ENCODE measurements around the gene PEAK3.

PEAK3 gene

DNA sequence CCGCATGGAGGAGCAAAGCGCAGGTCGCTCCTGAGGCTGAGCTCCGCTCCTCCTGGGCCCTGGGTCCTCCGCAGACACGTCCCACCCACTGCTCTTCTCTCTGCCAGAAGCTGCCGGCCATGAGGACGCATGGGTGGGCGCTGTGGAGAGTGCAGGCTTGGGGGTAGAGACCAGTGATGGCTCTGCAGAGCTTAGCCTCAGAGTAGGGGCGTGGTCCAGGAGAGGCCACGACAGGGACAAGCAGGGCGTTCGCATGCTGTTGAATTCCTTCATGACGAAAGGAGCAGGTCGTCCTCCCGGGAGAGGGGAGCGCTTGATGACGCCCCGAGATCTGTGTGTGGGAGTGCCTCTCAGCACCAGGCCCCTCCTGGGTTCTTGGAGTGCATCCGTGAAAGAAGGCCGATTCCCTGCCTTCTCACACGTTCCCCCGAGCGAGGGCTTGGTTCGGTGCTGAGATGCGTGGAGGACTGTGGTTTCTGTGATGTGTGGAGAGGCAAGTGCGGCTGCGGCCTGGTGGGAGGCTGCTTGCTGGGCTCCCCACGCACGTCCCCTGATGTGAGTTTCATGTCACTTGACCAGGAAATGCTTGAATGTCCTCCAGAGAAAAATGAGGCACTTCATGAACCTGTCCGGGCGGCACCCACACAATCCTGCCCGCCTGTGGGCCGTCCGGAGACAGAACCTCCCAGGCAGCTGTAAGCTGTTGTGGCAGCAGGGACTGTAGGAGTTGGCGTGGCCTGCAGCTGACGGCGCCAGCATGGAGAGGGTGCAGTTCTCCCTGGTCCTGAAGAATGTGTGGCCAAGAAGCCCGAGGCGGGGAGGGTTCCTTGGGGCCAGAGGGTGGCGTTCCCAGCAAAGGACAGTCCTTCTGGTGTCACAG lies 40.9 kb downstream of the PEAK3 start:
- H3K36me3 ChIP-seq (replicated peaks), result peaks cover 35% of the 10 kb centered on the region
- no peak for DNase-seq
- no peak overlapping the region for H3K27ac ChIP-seq
- H3K4me3 ChIP-seq (ENCODE audit: low read depth, low read length), result peak overlapping the region; percentile 5
- no peaks in the 10 kb centered on the region for H3K27me3 ChIP-seq (replicated peaks)
- in situ Hi-C loops (cut with HindIII; ENCODE audit: low pct_ligation_motif_present, low sequenced_read_pairs), result no loop called here
- TF ChIP-seq, protein P1, sequence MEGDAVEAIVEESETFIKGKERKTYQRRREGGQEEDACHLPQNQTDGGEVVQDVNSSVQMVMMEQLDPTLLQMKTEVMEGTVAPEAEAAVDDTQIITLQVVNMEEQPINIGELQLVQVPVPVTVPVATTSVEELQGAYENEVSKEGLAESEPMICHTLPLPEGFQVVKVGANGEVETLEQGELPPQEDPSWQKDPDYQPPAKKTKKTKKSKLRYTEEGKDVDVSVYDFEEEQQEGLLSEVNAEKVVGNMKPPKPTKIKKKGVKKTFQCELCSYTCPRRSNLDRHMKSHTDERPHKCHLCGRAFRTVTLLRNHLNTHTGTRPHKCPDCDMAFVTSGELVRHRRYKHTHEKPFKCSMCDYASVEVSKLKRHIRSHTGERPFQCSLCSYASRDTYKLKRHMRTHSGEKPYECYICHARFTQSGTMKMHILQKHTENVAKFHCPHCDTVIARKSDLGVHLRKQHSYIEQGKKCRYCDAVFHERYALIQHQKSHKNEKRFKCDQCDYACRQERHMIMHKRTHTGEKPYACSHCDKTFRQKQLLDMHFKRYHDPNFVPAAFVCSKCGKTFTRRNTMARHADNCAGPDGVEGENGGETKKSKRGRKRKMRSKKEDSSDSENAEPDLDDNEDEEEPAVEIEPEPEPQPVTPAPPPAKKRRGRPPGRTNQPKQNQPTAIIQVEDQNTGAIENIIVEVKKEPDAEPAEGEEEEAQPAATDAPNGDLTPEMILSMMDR (IDR thresholded peaks at IDR 0.05; ENCODE audit: low read depth, low read length, missing control alignments), result no peak

DNA sequence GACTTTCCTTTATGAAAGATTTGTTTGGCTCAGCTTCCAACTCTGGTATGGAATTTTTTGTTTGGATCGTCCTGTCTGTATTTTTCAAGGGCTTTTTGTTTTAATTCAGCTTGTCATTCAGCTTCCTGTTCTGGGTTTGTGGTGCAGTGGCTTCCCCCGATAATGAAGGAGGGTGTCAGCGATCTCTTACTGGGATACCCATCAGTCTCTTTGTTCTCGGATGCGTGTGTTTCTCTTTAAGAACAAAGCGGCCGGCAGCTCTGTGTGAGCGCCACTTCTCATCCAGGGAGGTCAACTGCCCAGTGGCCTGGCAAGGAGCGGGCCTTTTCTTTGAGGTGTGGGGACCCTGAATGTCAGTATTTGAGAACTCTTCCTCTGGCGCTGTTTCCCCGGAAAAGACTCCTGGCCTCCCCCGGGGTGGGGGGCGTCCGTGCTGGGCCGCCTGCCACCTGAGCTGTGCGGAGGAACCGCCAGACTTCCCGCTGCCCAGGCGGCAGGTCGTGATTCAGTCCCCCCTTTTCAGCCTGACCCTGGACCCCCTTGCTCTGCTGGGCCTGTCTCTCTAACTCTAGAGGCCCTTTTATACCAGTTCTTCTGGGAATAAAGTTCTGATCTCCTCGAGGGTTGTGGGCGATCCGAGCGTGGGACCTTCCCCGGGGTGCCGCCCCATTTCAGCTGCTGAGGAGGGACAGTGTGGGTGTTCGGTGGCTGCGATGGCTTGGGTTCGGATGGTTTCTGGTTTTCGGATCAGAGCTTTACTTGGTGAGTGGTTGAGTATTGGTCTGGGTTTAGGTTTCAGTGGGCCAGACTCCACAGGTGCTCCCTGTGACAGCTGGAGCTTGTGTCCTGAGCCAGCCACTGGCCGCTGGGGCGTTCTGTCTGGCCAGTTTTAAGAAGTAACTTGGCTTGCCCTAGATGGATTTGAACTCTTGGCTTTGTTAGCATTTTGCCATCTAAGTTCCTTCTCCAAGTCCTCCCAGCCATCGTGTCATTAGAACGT lies 41.9 kb downstream of the PEAK3 start:
- peak overlapping the region; percentile 54 for H3K4me3 ChIP-seq (ENCODE audit: low read depth, low read length)
- H3K27me3 ChIP-seq (replicated peaks), result no peaks in the 10 kb centered on the region
- TF ChIP-seq, protein P1 (IDR thresholded peaks at IDR 0.05; ENCODE audit: low read depth, low read length, missing control alignments), result no peak
- H3K27ac ChIP-seq, result peak overlapping the region; percentile 30
- peak; percentile 40 for DNase-seq
- peaks cover 25% of the 10 kb centered on the region for H3K36me3 ChIP-seq (replicated peaks)
- in situ Hi-C loops (cut with HindIII; ENCODE audit: low pct_ligation_motif_present, low sequenced_read_pairs), result loop anchor here (5.0 kb wide), 1 partner anchor 87 kb away; the partner anchor contains the start of genes LSM7 and SPPL2B

DNA sequence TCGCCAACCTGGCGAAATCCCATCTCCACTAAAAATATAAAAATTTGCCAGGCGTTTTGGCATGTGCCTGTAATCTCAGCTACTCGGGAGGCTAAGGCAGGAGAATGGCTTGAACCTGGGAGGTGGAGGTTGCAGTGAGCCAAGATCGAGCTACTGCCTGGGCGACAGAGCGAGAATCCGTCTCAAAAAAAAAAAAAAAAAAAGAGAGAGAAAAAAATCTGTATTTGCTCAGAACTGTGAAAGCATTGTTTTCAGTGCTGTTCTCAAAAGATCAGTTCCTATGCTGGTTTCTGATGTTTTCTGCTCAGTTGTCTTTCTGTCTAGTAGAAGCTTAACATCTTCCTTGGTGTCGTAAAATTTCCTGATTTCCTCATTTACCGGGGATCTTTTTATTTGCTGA lies 42.8 kb downstream of the PEAK3 start:
- TF ChIP-seq, protein P1 (IDR thresholded peaks at IDR 0.05; ENCODE audit: low read depth, low read length, missing control alignments), result no peak
- Histone ChIP-seq H3K36me3 (replicated peaks) (peaks cover 18% of the 10 kb centered on the region), H3K27me3 (replicated peaks) (no peaks in the 10 kb centered on the region), H3K4me3 (ENCODE audit: low read depth, low read length) (peak overlapping the region; percentile 54), H3K27ac (peak overlapping the region; percentile 30)
- DNase-seq, result no peak
- in situ Hi-C loops (cut with HindIII; ENCODE audit: low pct_ligation_motif_present, low sequenced_read_pairs), result loop anchor here (5.0 kb wide), 1 partner anchor 88 kb away; the partner anchor contains the start of genes LSM7 and SPPL2B

DNA sequence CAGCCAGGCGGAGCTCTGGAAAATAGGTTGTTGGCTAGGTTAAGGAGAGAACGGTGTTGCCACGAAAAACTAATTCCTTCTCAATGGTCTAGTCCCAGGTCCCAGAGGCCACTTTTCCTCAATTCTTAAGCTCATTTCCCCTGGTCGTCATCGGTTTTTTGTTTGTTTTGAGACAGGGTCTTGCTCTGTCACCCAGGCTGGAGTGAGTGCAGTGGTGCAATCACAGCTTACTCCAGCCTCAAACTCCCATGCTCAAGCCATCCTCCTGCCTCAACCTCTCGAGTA lies 44.2 kb downstream of the PEAK3 start:
- in situ Hi-C loops (cut with HindIII; ENCODE audit: low pct_ligation_motif_present, low sequenced_read_pairs), result loop anchor here (5.0 kb wide), 1 partner anchor 89 kb away; the partner anchor contains the start of genes LSM7 and SPPL2B
- no peak for DNase-seq
- TF ChIP-seq, protein P1 (IDR thresholded peaks at IDR 0.05; ENCODE audit: low read depth, low read length, missing control alignments), result no peak
- no peak overlapping the region for H3K27ac ChIP-seq
- H3K4me3 ChIP-seq (ENCODE audit: low read depth, low read length), result peak overlapping the region; percentile 81
- no peaks in the 10 kb centered on the region for H3K27me3 ChIP-seq (replicated peaks)
- peaks cover 20% of the 10 kb centered on the region for H3K36me3 ChIP-seq (replicated peaks)

DNA sequence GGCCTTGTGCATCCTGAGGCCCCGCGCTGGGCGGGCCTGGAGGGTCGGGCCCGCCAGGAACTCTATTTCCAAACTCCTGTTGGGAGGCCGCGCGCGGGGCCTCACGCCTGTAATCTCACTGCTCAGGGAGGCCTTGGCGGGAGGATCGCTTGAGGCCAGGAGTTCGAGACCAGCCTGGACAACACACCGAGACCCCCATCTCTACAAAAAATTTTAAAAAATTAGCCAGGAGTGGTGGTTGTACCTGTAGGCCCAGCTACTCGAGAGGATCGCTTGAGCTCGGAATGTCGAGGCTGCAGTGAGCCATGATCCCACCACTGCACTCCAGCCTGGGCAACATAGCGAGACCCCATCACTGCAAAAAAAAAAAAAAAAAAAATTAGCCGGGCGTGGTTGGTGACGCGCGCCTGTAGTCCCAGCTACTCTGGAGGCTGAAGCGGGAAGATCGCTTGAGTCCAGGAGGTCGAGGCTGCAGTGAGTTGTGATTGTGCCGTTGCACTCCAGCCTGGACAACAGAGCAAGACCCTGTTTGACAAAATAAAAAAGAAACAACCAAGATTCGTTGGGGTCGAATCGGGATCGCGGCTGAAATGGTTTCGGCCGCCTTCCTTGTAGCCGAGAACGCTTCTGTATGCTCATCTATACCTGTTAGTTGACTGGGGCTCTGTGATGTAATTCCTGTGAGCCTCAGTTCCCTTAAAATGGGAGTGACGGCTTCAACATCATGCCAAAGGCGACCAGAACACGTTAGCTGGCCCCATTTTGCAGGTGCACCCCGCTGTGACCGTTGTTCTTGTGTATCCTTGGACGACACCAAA lies 44.7 kb downstream of the PEAK3 start:
- Histone ChIP-seq H3K36me3 (replicated peaks) (peaks cover 21% of the 10 kb centered on the region), H3K27me3 (replicated peaks) (no peaks in the 10 kb centered on the region), H3K4me3 (ENCODE audit: low read depth, low read length) (peak overlapping the region; percentile 81), H3K27ac (peak overlapping the region; percentile 91)
- no peak for DNase-seq
- in situ Hi-C loops (cut with HindIII; ENCODE audit: low pct_ligation_motif_present, low sequenced_read_pairs), result loop anchor here (5.0 kb wide), 1 partner anchor 90 kb away; the partner anchor contains the start of genes LSM7 and SPPL2B
- TF ChIP-seq, protein P1 (IDR thresholded peaks at IDR 0.05; ENCODE audit: low read depth, low read length, missing control alignments), result no peak
